PC-3 (cell line): ENCODE measurements around the gene SLC1A3. TPM values are rescaled to one million over a fixed set of nuclear protein-coding genes. Genes with fewer than 3 reads are reported as not detected.
"Not testable (repeated sequence)": the region's sequence is repeated elsewhere in the genome, so short reads cannot be mapped to it uniquely, and the experiment has no call there.

ENCODE experiments used
- ATAC-seq: fragments of 200-7000 bp; cut with Tn5 transposase; 2 replicates; pipeline ENCODE4 v1.9.1; 2020; ENCODE audit warnings: mild to moderate bottlenecking, moderate library complexity
- BruUV-seq: library from RNA; stranded (reverse); fragments of 400-500 nt; replicated peaks from 2 replicates; lab custom pipeline; 2021; lab: Mats Ljungman, UMichigan
- CTCF ChIA-PET: fragments of 300-600 bp; sonication (Branson Sonifier 250); formaldehyde crosslinking; loops from one replicate; lab custom pipeline; 2022; ENCODE audit warnings: antibody characterized with exemption; lab: Charles Lee
- POLR2A ChIA-PET: fragments of 300-600 bp; sonication (Branson Sonifier 250); formaldehyde crosslinking; loops from one replicate; lab custom pipeline; 2022; ENCODE audit warnings: antibody characterized with exemption; ENCODE audit not compliant: unreplicated experiment; lab: Charles Lee
- DNase-seq: peaks from one replicate; pipeline ENCODE4 v3.0.0-alpha.2; 2015
- H2AFZ ChIP-seq: fragments of 300-600 bp; sonication (generic); 2 replicates; pipeline ENCODE4 v1.6.0; 2016; ENCODE audit warnings: antibody characterized with exemption, low read length
- H3F3A ChIP-seq: fragments of 300-600 bp; sonication (generic); one replicate; pipeline ENCODE4 v1.6.0; 2017; ENCODE audit warnings: antibody characterized with exemption, low read length, control low read depth, mild to moderate bottlenecking; ENCODE audit not compliant: unreplicated experiment
- H3K27ac ChIP-seq: fragments of 300-600 bp; sonication (generic); 2 replicates; pipeline ENCODE4 v1.5.1; 2016; ENCODE audit warnings: mild to moderate bottlenecking, low read length
- H3K27me3 ChIP-seq: fragments of 300-600 bp; sonication (generic); 2 replicates; pipeline ENCODE4 v1.6.1; 2016; ENCODE audit warnings: low read length, mixed read lengths
- H3K36me3 ChIP-seq: fragments of 300-600 bp; sonication (generic); 2 replicates; pipeline ENCODE4 v1.6.1; 2016; ENCODE audit warnings: low read depth, mixed run types, low read length, mixed read lengths
- H3K4me1 ChIP-seq: fragments of 300-600 bp; sonication (generic); 2 replicates; pipeline ENCODE4 v1.5.1; 2016; ENCODE audit warnings: low read length; ENCODE audit not compliant: insufficient read depth
- H3K4me2 ChIP-seq: fragments of 300-600 bp; sonication (generic); 2 replicates; pipeline ENCODE4 v1.6.0; 2016; ENCODE audit warnings: low read length
- H3K4me3 ChIP-seq: fragments of 300-600 bp; sonication (generic); 2 replicates; pipeline ENCODE4 v1.5.1; 2016; ENCODE audit warnings: mild to moderate bottlenecking, low read length, mixed read lengths
- H3K79me2 ChIP-seq: fragments of 300-600 bp; sonication (generic); 2 replicates; pipeline ENCODE4 v1.6.1; 2017; ENCODE audit warnings: low read length, mixed read lengths
- H3K9ac ChIP-seq: fragments of 300-600 bp; sonication (generic); 2 replicates; pipeline ENCODE4 v1.6.0; 2016; ENCODE audit warnings: mild to moderate bottlenecking, low read length
- H3K9me2 ChIP-seq: fragments of 300-600 bp; sonication (generic); replicated peaks from 2 replicates; pipeline ENCODE4 v1.6.1; 2016; ENCODE audit warnings: mixed run types, low read length, mixed read lengths
- H3K9me3 ChIP-seq: fragments of 300-600 bp; sonication (generic); 2 replicates; pipeline ENCODE4 v1.6.1; 2016; ENCODE audit warnings: low read length, mixed read lengths
- H4K20me1 ChIP-seq: fragments of 300-600 bp; sonication (generic); 2 replicates; pipeline ENCODE4 v1.6.1; 2016; ENCODE audit warnings: low read length, mixed read lengths
- CTCF ChIP-seq: fragments of 300-600 bp; sonication (generic); conservative IDR thresholded peaks from 2 replicates; pipeline ENCODE4 v1.5.1; 2017; ENCODE audit warnings: antibody characterized with exemption, low read depth, mild to moderate bottlenecking, low read length
- EZH2 ChIP-seq: fragments of 300-600 bp; sonication (generic); IDR thresholded peaks from one replicate; pipeline ENCODE4 v1.6.1; 2017; ENCODE audit warnings: antibody characterized with exemption, mild to moderate bottlenecking, low read length; ENCODE audit not compliant: unreplicated experiment
- EZH2phosphoT487 ChIP-seq: fragments of 300-600 bp; sonication (generic); IDR thresholded peaks from 2 replicates; pipeline ENCODE4 v1.6.1; 2018; ENCODE audit warnings: mild to moderate bottlenecking, antibody characterized with exemption, low read length, borderline replicate concordance
- intact Hi-C: fragments of 100-400 bp; cut with micrococcal nuclease; formaldehyde crosslinking; loops from 2 replicates; pipeline ENCODE4 v1.9.0; 2023
- total RNA-seq: library from RNA; depleted of rRNA; stranded (reverse); fragments of >200 nt; gene quantifications from 2 replicates; pipeline ENCODE4 v1.2.3, GENCODE V29; 2014

SLC1A3 gene
- total RNA-seq, 1 experiment from 2014 or later: 24.7 TPM

GRCh38 chr5:36576721-36577120 is 29.7 kb upstream of the SLC1A3 start:
- Histone ChIP-seq H3K4me1 (peaks cover 12% of the 10 kb centered on the region; the same call in 1 of the 2 replicates), H3K4me2 (no peak overlapping the region), H3F3A (no peaks in the 10 kb centered on the region), H3K4me3 (no peak overlapping the region), H3K36me3 (no peaks in the 10 kb centered on the region), H3K9ac (no peak overlapping the region), H3K27me3 (peaks cover 3% of the 10 kb centered on the region; the same call in 1 of the 2 replicates), H3K79me2 (no peaks in the 10 kb centered on the region), H3K9me3 (no peaks in the 10 kb centered on the region), H3K27ac (no peak overlapping the region), H3K9me2 (no peaks in the 10 kb centered on the region), H4K20me1 (no peaks in the 10 kb centered on the region), H2AFZ (no peak overlapping the region)
- no peak for TF ChIP-seq CTCF
- no peak for TF ChIP-seq EZH2phosphoT487
- no peak for TF ChIP-seq EZH2
- no peak for DNase-seq
- POLR2A ChIA-PET: no interaction called here
- no peak for ATAC-seq
- no TSS peak for BruUV-seq
- CTCF ChIA-PET: no interaction called here
- intact Hi-C loops: no loop called here

- ATAC-seq, H3K36me3 ChIP-seq, H3K9ac ChIP-seq, H3K4me1 ChIP-seq, H3K9me2 ChIP-seq, H3K4me2 ChIP-seq, CTCF ChIA-PET, H3K27ac ChIP-seq, H3K79me2 ChIP-seq, H2AFZ ChIP-seq, POLR2A ChIA-PET, intact Hi-C loops, H3F3A ChIP-seq, H3K4me3 ChIP-seq, DNase-seq, H4K20me1 ChIP-seq, H3K9me3 ChIP-seq, BruUV-seq: not testable (repeated sequence)
- H3K27me3 ChIP-seq: peaks cover 17% of the 10 kb centered on the region
Measured at GRCh38 chr5:36579858-36580257, 26.5 kb upstream of the SLC1A3 start.

- H3K79me2 ChIP-seq: no peaks in the 10 kb centered on the region
- ATAC-seq: no peak
- POLR2A ChIA-PET: no interaction called here
- H3K9me2 ChIP-seq: no peaks in the 10 kb centered on the region
- peaks cover 29% of the 10 kb centered on the region for H3K27me3 ChIP-seq
- H3K9ac ChIP-seq: no peak overlapping the region
- TF ChIP-seq EZH2: no peak
- TF ChIP-seq EZH2phosphoT487: no peak
- no peak for TF ChIP-seq CTCF
- no peak overlapping the region for H2AFZ ChIP-seq
- intact Hi-C loops: no loop called here
- no peak for DNase-seq
- BruUV-seq: no TSS peak
- no peaks in the 10 kb centered on the region for H4K20me1 ChIP-seq
- no peaks in the 10 kb centered on the region for H3K4me1 ChIP-seq
- no peak overlapping the region for H3K27ac ChIP-seq
- H3K9me3 ChIP-seq: no peaks in the 10 kb centered on the region
- H3F3A ChIP-seq: no peaks in the 10 kb centered on the region
- CTCF ChIA-PET: no interaction called here
- no peak overlapping the region for H3K4me3 ChIP-seq
- no peaks in the 10 kb centered on the region for H3K36me3 ChIP-seq
- H3K4me2 ChIP-seq: no peak overlapping the region
Measured at GRCh38 chr5:36581070-36581469, 25.3 kb upstream of the SLC1A3 start.
